H1 (cell line): Measurements from ENCODE around the gene ZNRF3. TPM values are rescaled to one million over a fixed set of nuclear protein-coding genes. Genes with fewer than 3 reads are reported as not detected.

Source experiments
- polyA plus RNA-seq, 7 experiments: library from polyadenylated mRNA; depleted of rRNA in 3 of 7; stranded (reverse) in 5 of 7; unstranded in 2 of 7; fragments of >200 nt in 5 of 7; fragments of 200-250 nt in 2 of 7; gene quantifications; 1 replicate in 5 of 7; 2 replicates in 1 of 7; 4 replicates in 1 of 7; pipeline versions ENCODE4 v1.2.1 to v1.2.3, GENCODE V29; 2011 to 2013; ENCODE audit warnings: missing spikeins in 2 of 7, mixed read lengths in 2 of 7
- total RNA-seq: library from RNA; stranded (reverse); fragmentation: NEBNext Ultra II Directional; extraction: Animal tissue kit (Norgen Biotek cat#: 25700); gene quantifications from 2 replicates; pipeline ENCODE4 v1.2.1, GENCODE V29; 2021
- TF ChIP-seq, protein P1 (sequence below), 3 experiments: IDR thresholded peaks; 1 replicate in 2 of 3; 2 replicates in 1 of 3; pipeline versions ENCODE4 v1.5.1 to v1.6.1; 2011; ENCODE audit warnings: low read length in 3 of 3, mild to moderate bottlenecking in 3 of 3, inconsistent platforms in 2 of 3, low read depth in 1 of 3, moderate library complexity in 1 of 3; ENCODE audit not compliant: insufficient read depth in 1 of 3; ENCODE audit errors: control extremely low read depth in 1 of 3

The ZNRF3 gene
- total and polyA plus RNA-seq, 2 of the 8 experiments (the other 6 are each of a cell fraction or from before 2014, with no cell fraction given) = 14.1 to 21.7 TPM

DNA sequence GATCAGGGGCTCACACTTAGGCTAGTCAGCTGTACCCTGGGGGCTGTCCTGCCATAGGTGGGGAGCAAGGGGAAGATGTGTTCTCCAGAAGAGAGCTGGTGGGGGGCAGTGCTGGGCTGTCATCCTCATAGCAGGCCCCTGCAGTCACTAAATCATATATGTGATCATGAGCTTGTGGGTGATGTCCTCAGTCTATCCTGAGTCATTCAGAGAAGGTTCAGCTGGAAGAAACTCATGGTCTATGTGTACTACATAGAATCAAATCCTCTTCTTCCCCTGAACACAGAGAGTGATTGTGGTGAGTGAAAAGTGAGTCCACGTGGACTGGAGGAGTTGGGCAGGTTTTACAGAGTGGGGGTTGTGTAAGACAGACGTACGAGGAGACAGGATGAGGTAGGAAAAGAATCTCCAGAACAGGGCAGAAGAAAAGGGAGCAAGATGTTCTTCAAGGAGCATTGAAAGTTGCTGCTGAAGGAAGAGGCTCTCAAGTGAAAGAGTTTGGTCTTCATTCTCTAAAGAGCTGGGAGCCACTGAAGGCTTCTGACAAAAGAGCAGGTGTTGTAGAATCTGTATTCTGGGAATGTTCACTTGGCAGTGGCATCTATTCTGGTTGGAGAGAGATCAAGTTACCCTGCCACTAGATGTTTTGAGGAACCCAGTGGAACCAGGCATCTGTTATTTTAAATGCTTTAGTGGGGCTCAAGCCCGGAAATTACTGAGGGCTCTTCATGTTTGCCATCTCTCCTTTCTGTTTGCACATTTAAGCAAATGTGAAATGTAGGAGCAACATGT lies 109.4 kb downstream of the ZNRF3 start (continued):
- TF ChIP-seq, protein P1, sequence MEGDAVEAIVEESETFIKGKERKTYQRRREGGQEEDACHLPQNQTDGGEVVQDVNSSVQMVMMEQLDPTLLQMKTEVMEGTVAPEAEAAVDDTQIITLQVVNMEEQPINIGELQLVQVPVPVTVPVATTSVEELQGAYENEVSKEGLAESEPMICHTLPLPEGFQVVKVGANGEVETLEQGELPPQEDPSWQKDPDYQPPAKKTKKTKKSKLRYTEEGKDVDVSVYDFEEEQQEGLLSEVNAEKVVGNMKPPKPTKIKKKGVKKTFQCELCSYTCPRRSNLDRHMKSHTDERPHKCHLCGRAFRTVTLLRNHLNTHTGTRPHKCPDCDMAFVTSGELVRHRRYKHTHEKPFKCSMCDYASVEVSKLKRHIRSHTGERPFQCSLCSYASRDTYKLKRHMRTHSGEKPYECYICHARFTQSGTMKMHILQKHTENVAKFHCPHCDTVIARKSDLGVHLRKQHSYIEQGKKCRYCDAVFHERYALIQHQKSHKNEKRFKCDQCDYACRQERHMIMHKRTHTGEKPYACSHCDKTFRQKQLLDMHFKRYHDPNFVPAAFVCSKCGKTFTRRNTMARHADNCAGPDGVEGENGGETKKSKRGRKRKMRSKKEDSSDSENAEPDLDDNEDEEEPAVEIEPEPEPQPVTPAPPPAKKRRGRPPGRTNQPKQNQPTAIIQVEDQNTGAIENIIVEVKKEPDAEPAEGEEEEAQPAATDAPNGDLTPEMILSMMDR (IDR thresholded peaks at IDR 0.05; ENCODE audit: control extremely low read depth in 1 of 3, insufficient read depth in 1 of 3, low read depth in 1 of 3, low read length in 3 of 3) = no peak
